ENCODE data around the gene GAB3.
A peak's percentile ranks its signal among the peaks of the same experiment; 100 is the strongest.

The GAB3 gene, protein sequence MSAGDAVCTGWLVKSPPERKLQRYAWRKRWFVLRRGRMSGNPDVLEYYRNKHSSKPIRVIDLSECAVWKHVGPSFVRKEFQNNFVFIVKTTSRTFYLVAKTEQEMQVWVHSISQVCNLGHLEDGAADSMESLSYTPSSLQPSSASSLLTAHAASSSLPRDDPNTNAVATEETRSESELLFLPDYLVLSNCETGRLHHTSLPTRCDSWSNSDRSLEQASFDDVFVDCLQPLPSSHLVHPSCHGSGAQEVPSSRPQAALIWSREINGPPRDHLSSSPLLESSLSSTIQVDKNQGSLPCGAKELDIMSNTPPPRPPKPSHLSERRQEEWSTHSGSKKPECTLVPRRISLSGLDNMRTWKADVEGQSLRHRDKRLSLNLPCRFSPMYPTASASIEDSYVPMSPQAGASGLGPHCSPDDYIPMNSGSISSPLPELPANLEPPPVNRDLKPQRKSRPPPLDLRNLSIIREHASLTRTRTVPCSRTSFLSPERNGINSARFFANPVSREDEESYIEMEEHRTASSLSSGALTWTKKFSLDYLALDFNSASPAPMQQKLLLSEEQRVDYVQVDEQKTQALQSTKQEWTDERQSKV

DNA sequence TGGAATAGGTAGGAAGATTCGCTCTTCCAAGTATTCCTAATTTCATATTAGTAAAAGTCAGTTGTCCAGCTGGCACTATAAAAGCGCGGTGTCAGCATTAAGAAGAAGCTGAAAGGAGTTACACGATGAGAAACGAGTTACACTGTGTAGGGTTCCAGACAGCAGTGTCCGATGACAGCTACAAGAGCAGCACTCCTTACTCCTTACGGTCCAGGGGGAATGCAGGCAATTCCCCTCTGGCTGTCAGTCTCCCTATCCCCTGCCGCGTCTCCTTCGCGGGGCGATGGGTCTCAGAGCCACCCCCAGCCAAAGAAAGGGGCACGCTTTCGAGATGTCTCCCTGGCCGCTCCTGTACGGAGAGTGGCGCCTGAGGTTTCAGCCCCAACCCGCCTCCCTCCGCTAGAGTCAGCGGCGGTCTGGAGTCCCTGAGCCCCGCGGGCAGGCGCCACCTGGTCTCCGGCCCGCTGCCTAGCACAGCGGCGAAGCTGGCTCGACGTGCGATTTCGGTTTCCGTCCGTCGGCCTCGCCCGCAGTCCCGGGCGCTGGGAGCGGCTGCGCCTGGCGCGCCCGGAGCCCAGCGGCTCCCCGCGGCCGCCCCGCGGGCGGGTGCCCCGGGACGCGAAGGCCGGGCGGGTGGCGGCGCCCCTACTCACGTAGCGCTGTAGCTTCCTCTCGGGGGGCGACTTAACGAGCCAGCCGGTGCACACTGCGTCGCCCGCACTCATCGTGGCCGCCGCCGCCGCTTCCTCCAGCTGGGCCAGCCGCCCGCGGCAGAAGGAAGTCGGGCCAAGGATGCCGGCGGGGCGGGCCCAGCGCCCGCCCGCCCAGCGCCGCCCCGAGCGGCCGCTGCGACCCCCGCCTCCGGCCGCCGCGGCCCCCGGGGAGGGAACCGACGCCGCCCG lies at the start of gene GAB3:
GAB3 (minus strand) TSS at position 777 of the 902 bp plus-strand sequence; CDS start at position 725, 52 bp downstream.
- DNase-seq (ENCODE audit: extremely low read depth in 1 of 2, low read depth in 1 of 2) = no peak

DNA sequence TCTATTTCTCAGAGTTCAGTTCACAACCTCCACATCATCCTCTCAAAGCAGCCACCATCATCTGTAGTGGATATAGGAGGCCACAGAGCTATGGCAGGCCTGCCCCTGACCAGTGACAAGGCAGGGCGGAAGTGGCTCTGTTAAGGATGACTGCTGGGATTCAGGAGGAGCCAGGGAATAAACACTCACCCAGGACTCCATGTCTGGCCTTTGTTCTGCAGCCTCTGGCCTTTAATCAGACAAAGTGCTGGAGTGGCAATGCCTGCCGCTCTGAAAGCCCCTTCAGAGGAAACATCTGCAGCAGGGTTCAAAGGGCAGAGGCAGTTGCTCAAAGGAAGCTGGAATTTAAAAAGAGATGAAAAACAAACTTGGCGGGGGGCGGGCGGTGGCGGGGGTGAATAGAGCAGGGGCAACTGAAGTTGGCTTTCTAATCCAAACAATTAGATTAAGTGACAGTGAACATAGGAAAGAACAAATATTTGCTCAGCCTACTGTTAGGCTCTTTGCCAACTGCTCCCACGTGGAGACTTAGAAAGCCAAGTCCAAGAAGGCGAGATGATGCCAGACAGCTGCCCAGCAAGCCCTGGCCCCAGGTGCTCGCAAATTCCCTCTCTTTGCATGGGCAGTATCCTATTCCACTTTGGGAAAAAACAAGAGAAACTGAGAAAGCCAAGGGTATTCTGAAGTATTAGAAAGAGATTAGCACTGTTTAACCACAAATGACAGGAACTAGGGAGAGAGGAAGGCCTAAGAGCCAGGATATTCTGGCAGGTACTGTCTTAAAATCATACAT lies 48.9 kb upstream of the GAB3 start:
- DNase-seq (ENCODE audit: extremely low read depth in 1 of 2, low read depth in 1 of 2) = no peak

DNA sequence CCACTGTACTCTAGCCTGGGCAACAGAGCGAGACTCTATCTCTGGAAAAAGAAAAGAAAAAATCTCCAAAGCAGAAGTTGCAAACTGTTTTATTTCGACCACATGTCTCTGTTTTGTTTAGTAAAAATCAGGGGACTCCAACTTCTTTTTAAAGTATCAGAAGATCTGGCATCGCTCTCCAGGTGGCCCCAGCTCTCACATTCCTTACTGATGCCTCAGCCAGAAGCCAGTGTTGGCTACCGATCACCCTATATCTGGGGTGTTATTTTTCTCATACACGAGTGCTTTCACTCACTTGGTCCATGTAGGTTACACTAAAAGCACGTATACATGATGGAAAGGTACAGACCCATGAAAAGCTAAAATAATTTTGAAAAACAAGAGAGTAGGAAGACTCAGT lies 46.1 kb upstream of the GAB3 start:
- no peak for DNase-seq (ENCODE audit: extremely low read depth in 1 of 2, low read depth in 1 of 2)

DNA sequence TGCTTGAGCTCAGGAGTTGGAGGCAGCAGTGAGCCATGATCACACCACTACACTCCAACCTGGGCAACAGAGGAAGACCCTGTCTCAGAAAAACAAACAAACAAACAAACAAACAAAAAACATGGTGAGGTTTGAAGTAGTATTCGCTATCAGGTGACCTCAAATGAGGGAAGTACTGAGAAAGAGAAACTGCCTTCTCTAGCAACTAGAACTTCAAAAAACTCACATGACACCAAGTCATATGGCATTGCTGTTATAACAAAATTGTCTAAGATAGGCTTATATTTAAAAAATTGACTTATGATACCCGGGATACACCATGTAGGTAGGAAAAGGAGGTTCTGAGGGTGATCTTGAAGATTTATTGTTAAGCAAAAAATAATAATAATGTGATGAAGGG lies 44.1 kb upstream of the GAB3 start:
- no peak for DNase-seq (ENCODE audit: extremely low read depth in 1 of 2, low read depth in 1 of 2)

DNA sequence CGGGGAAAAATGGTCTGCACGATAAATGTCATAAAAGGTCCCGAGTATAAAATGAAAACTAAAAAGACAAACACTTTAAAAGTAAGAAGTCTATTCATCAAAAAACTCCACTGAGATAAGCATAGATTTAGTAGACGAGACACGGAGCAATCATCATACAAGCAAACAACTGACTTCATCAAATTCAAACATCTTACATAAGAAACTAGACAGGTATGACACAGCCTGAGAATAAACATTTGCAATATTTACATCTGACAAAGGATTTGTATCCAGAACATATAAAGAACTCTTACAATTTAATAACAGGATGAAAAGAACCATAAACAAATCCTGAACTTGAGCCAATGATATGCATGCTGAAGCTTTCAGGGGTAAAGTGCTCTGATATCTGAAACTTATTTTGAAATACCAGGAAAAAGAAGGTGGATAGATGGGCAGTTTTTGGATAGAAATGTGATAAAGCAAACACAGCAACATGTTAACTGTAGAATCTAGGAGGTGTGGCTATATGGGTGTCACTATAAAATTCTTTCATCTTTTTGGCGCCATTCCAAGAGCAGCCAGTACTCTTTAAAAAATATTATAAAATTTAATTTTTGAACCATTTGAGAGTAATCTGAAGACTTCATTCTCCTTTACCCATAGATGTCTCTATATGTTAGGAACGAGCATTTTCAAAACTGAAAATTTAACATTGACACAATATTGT lies 42.4 kb upstream of the GAB3 start:
- no peak for DNase-seq (ENCODE audit: extremely low read depth in 1 of 2, low read depth in 1 of 2)

DNA sequence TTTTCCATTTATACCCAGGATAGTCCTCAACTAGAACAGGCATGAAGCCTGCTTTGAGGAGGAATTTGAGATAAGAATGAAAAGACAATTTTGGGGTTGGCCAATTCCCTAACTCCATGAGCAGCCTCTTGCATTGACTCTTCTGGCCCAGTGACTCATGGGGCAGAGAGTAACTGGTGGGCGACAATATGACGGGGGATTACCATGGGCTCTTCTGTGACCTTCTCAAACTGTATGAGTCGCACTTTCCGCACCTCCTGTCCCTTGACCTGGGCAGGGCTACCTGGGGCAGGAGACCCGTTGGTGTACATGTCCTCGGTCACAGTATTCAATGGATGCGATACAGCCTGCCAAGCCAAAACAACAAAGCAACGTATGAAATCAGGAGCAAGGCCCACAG lies 41.1 kb upstream of the GAB3 start:
- peak in 1 of 2 donors; percentile 17 for DNase-seq (ENCODE audit: extremely low read depth in 1 of 2, low read depth in 1 of 2)

DNA sequence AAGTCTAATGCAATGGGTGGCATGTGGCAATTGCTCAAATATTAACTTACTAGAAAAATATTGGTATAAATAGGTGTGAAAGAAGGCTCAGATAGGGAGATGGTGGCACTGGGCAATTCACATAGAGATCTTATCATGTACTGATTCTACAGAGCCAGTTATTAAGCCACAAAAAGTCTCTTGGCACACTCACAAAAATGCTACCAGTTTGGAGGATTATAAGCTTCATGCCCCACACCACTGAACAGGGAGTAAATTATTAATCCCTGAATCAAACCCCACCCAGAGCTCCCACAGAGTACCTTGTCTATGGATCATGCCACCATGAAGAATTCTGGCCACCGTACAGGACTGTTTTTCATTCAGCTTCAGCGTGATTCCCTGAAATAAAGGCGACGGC lies 40.6 kb upstream of the GAB3 start:
- no peak for DNase-seq (ENCODE audit: extremely low read depth in 1 of 2, low read depth in 1 of 2)

DNA sequence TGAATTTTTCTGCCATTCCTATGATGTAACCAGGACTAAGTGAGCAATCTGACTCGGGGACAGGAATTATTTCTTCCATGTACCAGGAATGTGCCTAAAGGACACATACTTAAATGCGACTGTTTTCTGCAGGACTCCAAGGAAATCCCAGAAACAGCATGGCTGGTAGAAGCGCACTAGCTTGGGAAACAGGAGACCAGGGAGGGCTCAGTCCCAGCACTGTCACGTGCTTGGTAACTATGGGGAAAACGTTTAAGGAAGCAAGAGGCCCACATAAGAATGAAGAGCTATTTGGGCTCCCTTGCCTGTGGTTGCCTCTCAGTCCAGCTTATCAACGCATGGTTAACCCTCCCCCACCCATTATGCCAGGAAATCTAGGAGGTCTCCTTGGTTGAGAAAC lies 34.8 kb upstream of the GAB3 start:
- no peak for DNase-seq (ENCODE audit: extremely low read depth in 1 of 2, low read depth in 1 of 2)

DNA sequence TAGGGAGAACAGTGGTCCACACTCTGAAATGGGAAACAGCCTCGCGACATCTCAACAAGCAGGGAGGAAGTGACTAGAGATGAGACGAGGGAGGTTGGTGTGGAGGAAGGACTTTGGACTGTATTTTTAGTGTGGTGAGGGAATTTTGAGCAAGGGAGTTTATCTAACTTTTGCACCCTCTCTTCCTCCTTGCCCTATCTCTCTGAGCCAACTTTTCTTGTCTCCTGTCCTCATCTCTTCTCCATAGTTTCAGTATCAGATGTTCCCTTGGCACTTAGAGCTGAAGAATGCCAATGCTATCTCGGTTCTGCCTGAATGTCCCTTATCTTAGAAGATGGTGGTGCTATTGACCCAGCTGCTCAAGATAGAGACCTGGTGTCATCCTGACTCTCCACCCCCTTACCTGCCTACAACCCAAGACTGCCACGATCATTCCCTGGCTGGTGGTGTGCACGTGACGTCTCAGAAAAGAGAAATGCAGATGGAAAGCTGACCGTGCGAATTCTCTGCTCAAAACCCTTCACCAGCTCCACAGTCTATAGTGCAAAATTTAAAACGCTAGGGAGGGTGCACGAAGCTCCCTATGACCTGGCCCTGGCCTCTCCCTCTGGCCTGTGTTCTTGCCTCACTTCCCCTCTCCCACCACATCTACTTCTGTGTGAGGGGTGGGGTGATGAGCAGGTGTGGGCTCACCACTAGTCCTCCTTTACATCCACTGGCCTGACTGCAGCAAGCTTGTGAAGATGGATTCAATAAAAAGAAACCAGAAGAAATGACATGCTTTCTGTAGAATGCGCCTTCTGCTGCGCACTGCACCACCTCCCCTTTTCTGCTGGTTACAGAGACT lies 33.5 kb upstream of the GAB3 start:
- DNase-seq (ENCODE audit: extremely low read depth in 1 of 2, low read depth in 1 of 2) = no peak

DNA sequence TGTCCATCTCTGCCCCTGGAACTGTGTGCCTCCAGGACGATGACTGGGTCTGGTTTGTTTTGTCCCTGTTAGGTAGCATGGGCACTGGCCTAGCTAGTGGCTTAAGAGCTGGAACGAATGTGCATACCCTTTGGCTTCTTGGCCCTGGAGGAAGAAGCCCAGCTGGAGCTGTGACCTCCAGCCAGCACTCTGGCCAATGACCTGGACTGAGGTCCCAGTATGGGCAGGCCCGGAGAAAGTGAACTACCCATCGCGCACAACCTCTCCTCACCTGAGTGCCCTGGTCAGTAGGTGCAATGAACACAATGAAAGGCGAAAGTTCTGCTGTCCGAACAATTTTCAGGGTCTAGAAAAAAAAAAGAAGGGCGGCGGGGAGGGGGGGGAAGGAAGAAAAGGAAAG lies 30.1 kb upstream of the GAB3 start:
- no peak for DNase-seq (ENCODE audit: extremely low read depth in 1 of 2, low read depth in 1 of 2)

DNA sequence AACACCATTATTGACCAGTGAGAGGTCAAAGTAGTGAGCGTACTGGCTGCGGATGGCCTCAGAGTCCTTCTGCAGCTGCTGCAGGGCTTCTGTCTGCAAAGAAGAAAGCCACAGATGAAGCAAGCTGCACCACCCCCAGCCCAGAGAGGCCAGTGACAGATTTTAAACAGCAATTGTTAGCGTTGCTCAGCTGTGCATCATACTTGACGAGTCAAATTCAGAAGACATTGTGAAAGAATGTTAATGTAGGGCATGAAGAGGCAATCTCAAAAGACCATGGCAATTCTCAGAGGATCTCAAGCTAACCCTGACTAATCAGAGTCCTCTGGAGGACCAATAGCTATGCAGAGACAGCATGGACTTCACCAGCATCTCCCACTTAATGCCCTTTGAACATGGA lies 28.4 kb upstream of the GAB3 start:
- DNase-seq (ENCODE audit: extremely low read depth in 1 of 2, low read depth in 1 of 2) = no peak

DNA sequence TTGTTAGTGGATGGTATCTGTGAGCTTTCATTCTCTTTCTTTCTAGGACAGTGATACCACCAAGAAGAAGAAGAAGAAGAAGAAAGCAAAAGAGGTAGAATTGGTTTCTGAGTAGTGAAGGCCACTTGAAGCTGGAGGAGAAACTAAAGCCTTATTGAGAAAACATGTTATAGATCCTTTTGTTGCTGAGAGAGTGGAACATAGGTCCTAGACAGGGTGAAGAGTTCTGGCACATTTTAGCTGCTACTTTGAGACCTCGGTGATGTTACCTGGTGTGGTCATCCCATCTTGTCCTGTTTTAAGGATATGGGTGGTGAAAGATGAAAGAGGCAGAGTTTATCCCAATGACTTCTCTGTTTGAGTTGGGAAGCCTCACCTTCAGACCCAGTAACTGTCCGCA lies 25.9 kb upstream of the GAB3 start:
- no peak for DNase-seq (ENCODE audit: extremely low read depth in 1 of 2, low read depth in 1 of 2)

DNA sequence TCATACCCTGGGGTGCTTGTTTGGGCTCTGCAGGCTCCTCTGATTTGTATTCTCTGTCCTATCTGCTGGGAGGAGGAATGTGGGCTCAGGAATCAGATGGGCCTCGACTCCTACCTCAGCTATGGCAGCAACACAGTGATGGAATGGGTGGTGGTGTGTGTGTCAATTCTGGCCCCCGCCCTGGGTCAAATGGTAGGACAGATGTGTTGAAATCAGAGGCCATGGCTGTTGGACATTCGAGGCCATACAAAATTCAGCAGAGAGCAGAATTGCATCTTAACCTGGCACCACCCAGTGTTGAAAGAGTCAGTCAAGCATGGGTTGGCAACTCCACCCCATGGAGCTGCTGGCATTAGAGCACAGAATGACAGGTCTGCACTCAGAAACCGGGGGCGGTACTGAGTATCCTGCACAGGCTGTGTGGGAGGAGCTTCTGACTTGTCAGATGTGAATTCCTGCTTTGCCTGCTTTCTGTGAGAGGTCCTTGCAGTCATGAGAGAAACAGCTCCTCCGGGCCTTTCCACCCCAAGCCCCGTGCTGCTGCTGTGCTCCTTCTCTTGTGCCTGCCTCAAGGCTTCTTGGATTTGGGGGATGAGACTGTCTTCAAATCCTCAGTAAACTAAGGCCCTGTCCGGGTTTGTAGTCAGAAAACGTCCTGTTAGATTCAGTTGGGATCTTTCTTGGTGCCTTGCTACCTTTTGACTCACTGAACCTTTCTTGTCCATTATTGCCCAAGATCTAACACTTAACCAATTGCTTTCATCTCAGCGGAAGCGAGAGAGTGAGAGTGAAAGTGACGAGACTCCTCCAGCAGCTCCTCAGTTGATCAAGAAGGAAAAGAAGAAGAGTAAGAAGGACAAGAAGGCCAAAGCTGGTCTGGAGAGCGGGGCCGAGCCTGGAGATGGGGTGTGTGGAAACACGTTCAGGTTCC lies 24.8 kb upstream of the GAB3 start:
- DNase-seq (ENCODE audit: extremely low read depth in 1 of 2, low read depth in 1 of 2) = peak in 1 of 2 donors; percentile 23

DNA sequence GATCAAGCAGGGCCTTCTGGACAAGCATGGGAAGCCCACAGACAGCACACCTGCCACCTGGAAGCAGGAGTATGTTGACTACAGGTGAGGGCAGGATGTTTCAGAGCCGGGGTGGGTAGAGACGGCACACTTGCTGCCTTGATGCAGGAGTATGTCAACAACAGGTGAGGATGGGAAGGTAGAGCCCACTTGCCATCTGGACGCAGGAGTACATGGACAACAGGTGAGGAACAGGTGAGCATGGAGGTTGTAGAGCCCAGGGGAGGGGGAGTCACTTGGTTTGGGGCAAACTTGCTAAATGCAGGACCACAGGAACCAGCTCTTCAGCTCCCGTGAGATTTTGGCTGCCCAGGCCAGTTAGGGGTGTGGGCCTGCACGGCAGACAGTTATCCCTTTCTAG lies 23.7 kb upstream of the GAB3 start:
- DNase-seq (ENCODE audit: extremely low read depth in 1 of 2, low read depth in 1 of 2) = no peak

DNA sequence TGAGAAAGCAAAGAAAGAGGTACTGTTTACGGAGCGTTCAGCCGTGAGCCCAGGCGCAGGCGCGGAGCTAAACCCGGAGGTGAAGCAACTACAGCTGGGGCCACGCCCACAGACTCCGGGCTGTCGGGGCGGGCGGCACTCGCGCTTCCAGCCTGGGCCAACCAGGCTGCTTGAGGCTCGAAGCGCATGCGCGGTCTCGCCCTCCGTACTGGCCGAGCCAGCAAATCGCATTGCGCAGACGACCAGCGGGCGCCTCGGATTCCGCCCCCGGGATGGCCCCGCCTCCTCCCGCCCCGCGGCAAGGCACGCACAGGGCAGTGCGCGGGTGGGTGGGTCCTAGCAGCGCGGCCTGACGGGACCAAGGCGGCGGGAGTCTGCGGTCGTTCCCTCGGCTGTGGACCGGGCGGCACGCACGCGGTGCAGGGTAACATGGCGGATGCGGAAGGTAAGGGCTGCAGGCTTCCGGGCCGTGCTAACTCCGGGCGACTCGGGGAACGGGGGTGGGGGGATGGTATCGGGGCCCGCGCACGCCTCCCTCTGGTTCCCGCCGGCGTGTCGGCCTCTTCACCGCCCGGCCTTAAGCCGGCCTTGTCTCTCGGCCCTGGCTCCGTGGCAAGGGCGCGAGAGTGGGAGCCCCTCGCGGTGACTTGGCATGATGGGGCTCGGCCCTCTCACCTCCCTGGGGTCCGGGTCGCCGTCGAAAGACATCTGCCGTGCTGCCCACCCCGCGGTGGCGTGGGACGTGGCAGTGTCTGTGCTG lies 11.8 kb upstream of the GAB3 start, which contains the start of gene DKC1:
DKC1 (plus strand) TSS at position 328 of the 760 bp plus-strand sequence; CDS start at position 430, 102 bp downstream.
- DNase-seq (ENCODE audit: extremely low read depth in 1 of 2, low read depth in 1 of 2) = peak; percentile 91 to 92

DNA sequence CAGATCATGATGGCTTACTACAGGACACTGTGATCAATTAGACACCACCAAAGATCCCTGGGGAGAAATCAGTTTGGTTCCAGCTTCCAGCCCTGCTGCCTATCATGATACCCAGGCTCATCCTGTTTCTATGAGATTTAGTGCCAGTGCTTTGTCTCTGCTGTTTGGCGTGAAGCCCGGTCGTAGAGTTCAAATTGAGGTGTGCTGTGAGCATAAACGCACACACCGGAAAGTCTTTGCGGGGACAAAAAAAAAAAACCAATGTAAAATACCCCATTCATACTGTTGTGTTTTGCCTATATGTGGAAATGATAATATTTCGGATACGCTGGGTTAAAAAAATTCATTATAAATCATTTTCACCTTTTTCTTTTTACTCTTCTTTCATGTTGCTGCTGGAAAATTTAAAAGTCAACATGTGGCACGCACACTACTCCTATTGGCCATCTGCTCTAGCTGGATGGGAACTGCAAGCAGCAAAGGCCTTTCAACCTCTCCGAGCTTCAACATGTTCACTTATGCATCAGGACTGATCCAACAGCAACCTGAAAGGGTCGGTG lies 11.2 kb upstream of the GAB3 start:
- no peak for DNase-seq (ENCODE audit: extremely low read depth in 1 of 2, low read depth in 1 of 2)

DNA sequence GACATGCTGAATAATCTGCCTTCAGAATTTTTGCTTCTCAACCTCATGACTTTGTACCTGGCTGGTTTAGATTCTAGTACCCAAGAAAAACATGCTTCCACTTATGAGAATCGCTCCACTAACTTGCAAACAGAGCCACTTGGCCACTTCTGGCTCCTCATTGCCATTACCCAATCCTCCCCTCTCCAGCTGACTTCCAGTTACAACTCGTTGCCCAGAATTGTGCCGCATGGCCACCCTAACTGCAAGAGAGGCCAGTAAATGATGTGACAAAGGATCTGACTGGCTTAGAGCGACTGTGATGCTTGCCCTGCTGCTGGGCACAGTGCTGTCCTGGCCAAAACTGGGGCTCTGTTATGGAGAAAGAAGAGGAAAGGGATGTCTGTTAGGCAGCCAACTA lies 7.8 kb upstream of the GAB3 start:
- DNase-seq (ENCODE audit: extremely low read depth in 1 of 2, low read depth in 1 of 2) = no peak
